Measurements from ENCODE around the gene ADISSP. TPM values are rescaled to one million over a fixed set of nuclear protein-coding genes. Genes with fewer than 3 reads are reported as not detected.

Gene ADISSP
- total and polyA plus RNA-seq, 2 donors (not counting 3 experiments of a cell fraction or from before 2014, with no cell fraction given): 55.0 to 67.5 TPM

DNA sequence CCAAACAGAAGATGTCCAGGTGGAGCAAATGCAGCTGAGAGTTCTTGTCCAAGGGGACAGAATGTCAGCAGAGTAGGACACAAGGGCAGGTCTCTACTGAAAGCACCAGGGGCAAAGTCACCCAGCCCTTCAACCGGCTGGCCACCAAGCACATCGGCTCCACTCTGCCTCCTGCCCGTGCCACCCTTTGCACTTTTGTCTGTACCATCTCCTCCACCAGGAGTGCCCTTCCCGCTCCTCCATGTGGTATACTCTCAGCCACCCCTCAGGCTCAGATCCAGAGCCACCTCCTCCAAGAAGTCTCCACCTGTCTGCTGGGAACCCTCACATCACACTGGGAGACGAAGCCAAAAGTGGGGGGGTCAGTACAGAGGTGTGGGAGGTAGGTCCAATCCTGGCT, 39.2 kb downstream of the ADISSP start:
- no peaks in the 10 kb centered on the region for H3K9me3 ChIP-seq (replicated peaks; ENCODE audit: control insufficient read depth, insufficient read depth, low read length)

More for the DNA sequence above, 39.2 kb downstream of the ADISSP start:
- FAIRE-seq (no peak), DNase-seq (ENCODE audit: low read depth, low spot score) (no peak)
- Histone ChIP-seq H3K4me3 (replicated peaks in 1 of 3; ENCODE audit: insufficient read depth in 1 of 3, low read depth in 1 of 3, low read length in 3 of 3) (no peak overlapping the region), H3K4me1 (ENCODE audit: control insufficient read depth, extremely low read depth, insufficient read depth, low read length) (no peaks in the 10 kb centered on the region), H3K79me2 (ENCODE audit: control insufficient read depth, insufficient read depth, low read length) (no peaks in the 10 kb centered on the region), H3K4me2 (ENCODE audit: insufficient read depth, low read length) (no peak overlapping the region), H3K36me3 (ENCODE audit: control insufficient read depth in 2 of 2, extremely low read depth in 1 of 2, insufficient read depth in 2 of 2, low read length in 2 of 2) (no peaks in the 10 kb centered on the region), H3K9ac (replicated peaks; ENCODE audit: extremely low read depth, insufficient read depth, low read length) (no peak overlapping the region), H3K9me1 (replicated peaks; ENCODE audit: control insufficient read depth, extremely low read depth, insufficient read depth, low read length) (no peaks in the 10 kb centered on the region), H4K20me1 (replicated peaks; ENCODE audit: control insufficient read depth, extremely low read depth, insufficient read depth, low read length) (no peaks in the 10 kb centered on the region), H3K27ac (ENCODE audit: insufficient read depth, low read depth, low read length) (no peak overlapping the region), H3K27me3 (ENCODE audit: control insufficient read depth in 2 of 2, insufficient read depth in 2 of 2, low read length in 2 of 2) (peaks cover 10% of the 10 kb centered on the region in 2 experiments), H2AFZ (ENCODE audit: low read depth, low read length) (no peak overlapping the region)
- dilution Hi-C loops (cut with MboI; ENCODE audit: extremely low pct_ligation_motif_present, low sequenced_read_pairs): no loop called here
- TF ChIP-seq POLR2AphosphoS5 (IDR thresholded peaks at IDR 0.05; ENCODE audit: insufficient read depth, low read depth, low read length) (no peak), POLR2A (IDR thresholded peaks at IDR 0.05; ENCODE audit: low read depth, low read length) (no peak), JUN (IDR thresholded peaks at IDR 0.05; ENCODE audit: borderline replicate concordance, insufficient read depth, insufficient read length, low read depth) (no peak), EZH2 (IDR thresholded peaks at IDR 0.05; ENCODE audit: borderline replicate concordance, low read depth, low read length, severe bottlenecking) (no peak), MYC (IDR thresholded peaks at IDR 0.05; ENCODE audit: low read depth, low read length) (no peak), FOS (IDR thresholded peaks at IDR 0.05; ENCODE audit: borderline replicate concordance, insufficient read depth, low read length) (no peak), GATA2 (IDR thresholded peaks at IDR 0.05; ENCODE audit: insufficient read depth, insufficient read length, low read depth, low read length) (no peak)
- TF ChIP-seq, protein P1, sequence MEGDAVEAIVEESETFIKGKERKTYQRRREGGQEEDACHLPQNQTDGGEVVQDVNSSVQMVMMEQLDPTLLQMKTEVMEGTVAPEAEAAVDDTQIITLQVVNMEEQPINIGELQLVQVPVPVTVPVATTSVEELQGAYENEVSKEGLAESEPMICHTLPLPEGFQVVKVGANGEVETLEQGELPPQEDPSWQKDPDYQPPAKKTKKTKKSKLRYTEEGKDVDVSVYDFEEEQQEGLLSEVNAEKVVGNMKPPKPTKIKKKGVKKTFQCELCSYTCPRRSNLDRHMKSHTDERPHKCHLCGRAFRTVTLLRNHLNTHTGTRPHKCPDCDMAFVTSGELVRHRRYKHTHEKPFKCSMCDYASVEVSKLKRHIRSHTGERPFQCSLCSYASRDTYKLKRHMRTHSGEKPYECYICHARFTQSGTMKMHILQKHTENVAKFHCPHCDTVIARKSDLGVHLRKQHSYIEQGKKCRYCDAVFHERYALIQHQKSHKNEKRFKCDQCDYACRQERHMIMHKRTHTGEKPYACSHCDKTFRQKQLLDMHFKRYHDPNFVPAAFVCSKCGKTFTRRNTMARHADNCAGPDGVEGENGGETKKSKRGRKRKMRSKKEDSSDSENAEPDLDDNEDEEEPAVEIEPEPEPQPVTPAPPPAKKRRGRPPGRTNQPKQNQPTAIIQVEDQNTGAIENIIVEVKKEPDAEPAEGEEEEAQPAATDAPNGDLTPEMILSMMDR (IDR thresholded peaks at IDR 0.05; ENCODE audit: extremely low read depth in 1 of 2, insufficient read depth in 1 of 2, low read depth in 1 of 2, low read length in 2 of 2): no peak
- CTCF ChIA-PET: interaction anchor here (1.0 to 7.2 kb wide), 6 partner anchors 11 to 126 kb away, joined by 4 to 40 read pairs (median 8); no protein-coding TSS in a partner anchor
- POLR2A ChIA-PET: no interaction called here
- no TSS peak for BruUV-seq (replicated peaks)
- intact Hi-C loops (cut with micrococcal nuclease): no loop called here

All from endothelial cell of umbilical vein (primary cell).